ENCODE measurements around the gene DHCR24. TPM values are rescaled to one million over a fixed set of nuclear protein-coding genes. Genes with fewer than 3 reads are reported as not detected.

DHCR24 gene
- total and polyA plus RNA-seq, 2 donors (not counting 3 experiments of a cell fraction or from before 2014, with no cell fraction given), result 223 to 239 TPM

GRCh38 chr1:54866801-54867716 lies 19.9 kb downstream of the DHCR24 start:
- DNase-seq (ENCODE audit: low read depth, low spot score), result no peak
- Histone ChIP-seq H4K20me1 (replicated peaks; ENCODE audit: control insufficient read depth, extremely low read depth, insufficient read depth, low read length) (no peaks in the 10 kb centered on the region), H3K36me3 (ENCODE audit: control insufficient read depth in 2 of 2, extremely low read depth in 1 of 2, insufficient read depth in 2 of 2, low read length in 2 of 2) (peaks cover 24 to 25% of the 10 kb centered on the region in 2 experiments), H3K4me3 (replicated peaks in 1 of 3; ENCODE audit: insufficient read depth in 1 of 3, low read depth in 1 of 3, low read length in 3 of 3) (no peak overlapping the region), H2AFZ (ENCODE audit: low read depth, low read length) (no peak overlapping the region), H3K27me3 (ENCODE audit: control insufficient read depth in 2 of 2, insufficient read depth in 2 of 2, low read length in 2 of 2) (no peaks in the 10 kb centered on the region), H3K4me1 (ENCODE audit: control insufficient read depth, extremely low read depth, insufficient read depth, low read length) (no peaks in the 10 kb centered on the region), H3K79me2 (ENCODE audit: control insufficient read depth, insufficient read depth, low read length) (peaks cover 1% of the 10 kb centered on the region), H3K9ac (replicated peaks; ENCODE audit: extremely low read depth, insufficient read depth, low read length) (no peak overlapping the region), H3K9me1 (replicated peaks; ENCODE audit: control insufficient read depth, extremely low read depth, insufficient read depth, low read length) (no peaks in the 10 kb centered on the region), H3K4me2 (ENCODE audit: insufficient read depth, low read length) (no peak overlapping the region), H3K27ac (ENCODE audit: insufficient read depth, low read depth, low read length) (no peak overlapping the region), H3K9me3 (replicated peaks; ENCODE audit: control insufficient read depth, insufficient read depth, low read length) (no peaks in the 10 kb centered on the region)
- intact Hi-C loops (cut with micrococcal nuclease) (no loop called here), dilution Hi-C loops (cut with MboI; ENCODE audit: extremely low pct_ligation_motif_present, low sequenced_read_pairs) (no loop called here)
- FAIRE-seq, result no peak
- CTCF ChIA-PET, result no interaction called here
- POLR2A ChIA-PET, result no interaction called here
- no TSS peak for BruUV-seq (replicated peaks)
- no peak for TF ChIP-seq MAX (IDR thresholded peaks at IDR 0.05; ENCODE audit: insufficient read depth, insufficient read length)
- no peak for TF ChIP-seq MYC (IDR thresholded peaks at IDR 0.05; ENCODE audit: low read depth, low read length)
- TF ChIP-seq JUN (IDR thresholded peaks at IDR 0.05; ENCODE audit: borderline replicate concordance, insufficient read depth, insufficient read length, low read depth), result no peak
- no peak for TF ChIP-seq POLR2A (IDR thresholded peaks at IDR 0.05; ENCODE audit: low read depth, low read length)
- TF ChIP-seq CTCF (IDR thresholded peaks at IDR 0.05; ENCODE audit: extremely low read depth in 1 of 2, insufficient read depth in 1 of 2, low read depth in 1 of 2, low read length in 2 of 2), result no peak
- TF ChIP-seq POLR2AphosphoS5 (IDR thresholded peaks at IDR 0.05; ENCODE audit: insufficient read depth, low read depth, low read length), result no peak

Measured in endothelial cell of umbilical vein (primary cell).